CD4-positive, alpha-beta T cell treated with Interleukin-17A for 1 hour (primary cell): Measurements from ENCODE around the gene SGO2.

Experiments
- DNase-seq: peaks from one replicate; pipeline ENCODE4 v3.0.0-alpha.2; 2020

The SGO2 gene, protein sequence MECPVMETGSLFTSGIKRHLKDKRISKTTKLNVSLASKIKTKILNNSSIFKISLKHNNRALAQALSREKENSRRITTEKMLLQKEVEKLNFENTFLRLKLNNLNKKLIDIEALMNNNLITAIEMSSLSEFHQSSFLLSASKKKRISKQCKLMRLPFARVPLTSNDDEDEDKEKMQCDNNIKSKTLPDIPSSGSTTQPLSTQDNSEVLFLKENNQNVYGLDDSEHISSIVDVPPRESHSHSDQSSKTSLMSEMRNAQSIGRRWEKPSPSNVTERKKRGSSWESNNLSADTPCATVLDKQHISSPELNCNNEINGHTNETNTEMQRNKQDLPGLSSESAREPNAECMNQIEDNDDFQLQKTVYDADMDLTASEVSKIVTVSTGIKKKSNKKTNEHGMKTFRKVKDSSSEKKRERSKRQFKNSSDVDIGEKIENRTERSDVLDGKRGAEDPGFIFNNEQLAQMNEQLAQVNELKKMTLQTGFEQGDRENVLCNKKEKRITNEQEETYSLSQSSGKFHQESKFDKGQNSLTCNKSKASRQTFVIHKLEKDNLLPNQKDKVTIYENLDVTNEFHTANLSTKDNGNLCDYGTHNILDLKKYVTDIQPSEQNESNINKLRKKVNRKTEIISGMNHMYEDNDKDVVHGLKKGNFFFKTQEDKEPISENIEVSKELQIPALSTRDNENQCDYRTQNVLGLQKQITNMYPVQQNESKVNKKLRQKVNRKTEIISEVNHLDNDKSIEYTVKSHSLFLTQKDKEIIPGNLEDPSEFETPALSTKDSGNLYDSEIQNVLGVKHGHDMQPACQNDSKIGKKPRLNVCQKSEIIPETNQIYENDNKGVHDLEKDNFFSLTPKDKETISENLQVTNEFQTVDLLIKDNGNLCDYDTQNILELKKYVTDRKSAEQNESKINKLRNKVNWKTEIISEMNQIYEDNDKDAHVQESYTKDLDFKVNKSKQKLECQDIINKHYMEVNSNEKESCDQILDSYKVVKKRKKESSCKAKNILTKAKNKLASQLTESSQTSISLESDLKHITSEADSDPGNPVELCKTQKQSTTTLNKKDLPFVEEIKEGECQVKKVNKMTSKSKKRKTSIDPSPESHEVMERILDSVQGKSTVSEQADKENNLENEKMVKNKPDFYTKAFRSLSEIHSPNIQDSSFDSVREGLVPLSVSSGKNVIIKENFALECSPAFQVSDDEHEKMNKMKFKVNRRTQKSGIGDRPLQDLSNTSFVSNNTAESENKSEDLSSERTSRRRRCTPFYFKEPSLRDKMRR

DNA sequence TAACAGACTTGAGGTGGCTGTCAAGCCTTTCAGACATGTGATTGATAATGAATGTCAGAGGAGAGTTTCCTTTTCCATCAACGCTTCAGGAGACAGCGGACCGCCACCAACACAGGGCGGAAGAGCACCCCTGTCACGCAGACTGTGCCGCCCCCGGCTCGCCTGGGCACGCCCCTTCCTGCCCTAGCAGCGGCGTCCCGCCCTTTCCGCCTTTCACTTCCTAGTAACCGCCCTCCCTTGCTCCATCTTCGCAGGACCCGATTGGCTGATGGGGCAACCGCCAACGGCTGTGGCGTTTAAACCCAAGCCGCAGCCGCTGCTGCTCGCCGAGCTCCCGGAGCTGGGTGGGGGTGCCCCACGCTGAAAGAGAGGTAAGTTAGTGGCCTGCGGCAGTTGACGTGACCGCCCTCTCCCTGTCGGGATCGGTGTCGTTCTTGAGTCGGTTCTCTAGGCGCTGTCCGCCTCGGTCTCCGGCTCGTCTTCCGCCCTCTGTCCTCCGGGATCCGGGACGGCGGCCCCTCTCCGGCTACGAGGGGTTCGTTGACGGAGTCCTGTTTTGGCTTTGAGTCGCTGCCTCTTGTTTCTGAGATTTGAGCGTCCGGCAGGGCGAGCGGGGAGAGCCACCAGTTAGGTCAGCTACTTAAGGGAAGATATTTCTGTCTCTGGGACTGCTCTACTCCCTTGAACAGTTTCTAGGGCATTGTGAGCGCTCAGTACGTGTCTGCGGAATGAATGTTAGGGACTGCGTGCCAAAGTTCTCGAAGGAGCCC, at the start of gene SGO2:
SGO2 (plus strand) TSS at position 326 of the 770 bp plus-strand sequence. CDS start 6,769 bp downstream, outside the sequence.
- DNase-seq: peak; percentile 96

DNA sequence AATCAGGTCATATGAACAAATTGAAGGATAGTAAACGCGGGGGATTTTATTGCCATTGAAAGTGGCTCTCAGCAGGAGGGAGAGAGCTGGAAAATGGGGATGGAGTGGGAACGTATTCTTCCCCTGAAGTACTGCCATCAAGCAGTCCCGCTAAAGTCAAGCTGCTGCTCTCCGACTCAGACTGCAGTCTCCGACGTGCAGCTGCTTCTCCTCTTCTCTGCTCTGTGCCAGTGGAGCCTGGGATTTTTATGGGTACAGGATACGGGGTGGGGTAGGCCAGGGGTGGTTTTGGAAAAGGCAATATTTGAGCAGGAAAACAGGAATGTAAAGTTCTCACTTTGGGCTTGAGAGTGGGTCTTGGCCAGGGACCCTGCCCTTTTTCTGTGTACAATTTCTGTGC, 49.2 kb upstream of the SGO2 start:
- no peak for DNase-seq

DNA sequence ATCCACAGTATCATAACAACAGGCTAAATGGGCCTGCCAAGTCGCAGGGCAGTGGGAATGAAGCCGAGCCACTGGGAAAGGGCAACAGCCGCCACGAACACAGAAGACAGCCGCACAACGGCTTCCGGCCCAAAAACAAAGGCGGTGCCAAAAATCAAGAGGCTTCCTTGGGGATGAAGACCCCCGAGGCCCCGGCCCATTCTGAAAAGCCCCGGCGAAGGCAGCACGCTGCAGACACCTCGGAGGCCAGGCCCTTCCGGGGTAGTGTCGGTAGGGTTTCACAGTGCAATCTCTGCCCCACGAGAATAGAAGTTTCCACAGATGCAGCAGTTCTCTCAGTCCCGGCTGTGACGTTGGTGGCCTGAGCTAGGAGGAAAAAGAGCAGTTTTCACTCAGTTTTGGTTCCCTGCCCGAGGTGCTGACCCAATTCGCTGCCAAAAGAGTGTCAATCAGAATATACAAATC, 48.3 kb upstream of the SGO2 start:
- no peak for DNase-seq

DNA sequence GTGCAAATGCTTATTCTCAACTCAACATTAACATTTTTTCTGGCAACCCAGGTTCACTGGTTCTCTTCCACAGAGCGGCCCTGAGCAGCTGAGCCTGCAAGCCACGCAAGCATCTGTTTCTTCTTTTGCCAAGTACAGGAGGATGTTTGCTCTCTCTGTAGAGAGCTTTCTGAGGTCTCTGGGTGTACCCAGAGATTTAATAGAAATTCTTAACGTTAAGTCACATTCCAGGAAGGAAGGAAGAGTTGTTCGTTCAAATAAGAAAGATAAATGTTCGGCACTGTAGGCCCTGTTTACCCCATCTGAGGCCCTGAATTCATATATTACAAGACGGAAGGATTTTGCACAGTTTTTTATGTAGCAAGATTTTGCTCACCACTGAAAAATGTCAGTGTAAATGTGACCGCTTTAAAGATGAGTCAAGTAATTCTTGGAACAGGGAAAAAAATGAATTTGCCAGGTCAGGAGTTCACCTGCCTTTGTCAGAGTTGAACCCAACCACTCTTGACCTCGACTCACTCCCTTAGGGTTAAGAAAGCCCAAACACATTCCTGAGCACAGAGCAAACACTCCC, 46.2 kb upstream of the SGO2 start:
- no peak for DNase-seq

DNA sequence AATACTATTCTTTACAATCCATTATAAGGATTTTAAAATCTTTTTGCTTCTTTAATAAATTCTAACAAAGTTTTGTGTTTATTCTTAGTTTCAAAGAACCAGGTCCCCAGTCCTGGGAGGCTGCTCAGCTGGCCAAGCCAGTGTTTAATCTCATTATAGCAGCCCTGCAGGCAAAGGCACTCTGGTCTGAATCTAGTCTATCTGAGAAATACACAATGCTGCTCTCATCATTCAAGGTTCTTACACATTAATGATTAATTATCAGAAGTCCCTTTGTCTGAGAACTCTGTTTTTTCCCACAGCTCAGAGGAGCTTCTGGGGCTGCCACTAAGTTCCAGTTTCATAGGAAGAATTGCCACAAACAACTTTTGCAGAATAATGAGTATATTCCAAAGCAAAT, 43.8 kb upstream of the SGO2 start:
- DNase-seq: no peak

DNA sequence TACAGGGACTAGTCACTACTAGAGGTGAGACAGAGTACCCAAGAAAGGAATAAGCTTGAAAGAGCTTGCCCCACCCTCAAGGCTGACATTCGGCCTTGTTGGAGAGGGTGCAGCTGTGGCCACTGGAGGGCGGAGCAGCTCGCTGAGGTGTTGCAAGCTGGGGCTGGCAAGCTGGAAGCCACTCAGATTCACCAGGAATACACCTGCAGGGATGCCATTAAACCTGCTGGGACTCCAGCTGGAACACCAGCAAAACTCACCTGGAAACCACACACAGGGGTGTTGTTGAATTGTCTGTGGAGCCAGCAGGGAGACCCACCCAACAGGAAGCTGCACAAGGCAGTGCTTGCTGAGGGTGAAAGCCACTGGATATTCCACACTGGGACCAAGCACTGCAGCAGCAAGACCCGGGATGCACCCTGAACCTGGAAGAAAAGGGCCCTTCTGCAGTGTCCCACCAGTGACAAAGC, 42.2 kb upstream of the SGO2 start:
- DNase-seq: no peak

DNA sequence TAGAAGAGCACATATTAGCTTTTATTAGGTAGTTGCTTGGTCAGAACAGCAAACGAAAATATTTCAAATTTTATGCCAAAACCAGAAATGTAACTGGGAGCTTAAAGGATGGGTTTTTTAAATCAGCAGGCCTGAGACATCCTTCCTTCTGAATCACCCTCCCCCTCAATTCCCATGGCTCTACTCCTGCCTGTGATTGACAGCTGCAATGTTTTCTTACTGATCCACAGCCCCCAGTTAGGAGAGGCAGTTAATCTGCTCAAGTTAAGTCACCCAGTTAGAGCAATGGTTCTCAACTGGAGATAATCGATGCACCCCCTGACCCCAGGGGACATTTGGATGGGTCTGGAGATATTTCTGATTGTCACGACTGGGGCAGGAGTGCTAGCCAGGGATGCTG, 41.1 kb upstream of the SGO2 start:
- DNase-seq: no peak

DNA sequence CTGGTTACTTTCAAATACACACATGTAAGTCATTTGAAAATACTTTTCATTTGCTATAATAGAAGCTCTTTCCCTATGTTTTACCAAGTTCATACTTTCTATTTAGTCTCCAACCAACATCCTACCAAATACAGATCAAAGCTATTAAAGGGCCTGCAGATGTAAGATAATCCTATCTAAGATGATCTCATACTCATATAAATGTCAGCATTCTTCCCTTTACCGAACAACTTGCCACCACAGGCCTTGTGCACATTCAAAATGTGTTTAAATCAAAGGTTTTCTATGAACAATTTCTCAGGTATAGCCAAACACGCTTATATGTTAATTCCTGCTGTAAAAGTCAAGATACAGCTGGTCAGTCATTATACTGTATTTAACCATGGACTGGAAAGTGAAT, 39.5 kb upstream of the SGO2 start:
- no peak for DNase-seq

DNA sequence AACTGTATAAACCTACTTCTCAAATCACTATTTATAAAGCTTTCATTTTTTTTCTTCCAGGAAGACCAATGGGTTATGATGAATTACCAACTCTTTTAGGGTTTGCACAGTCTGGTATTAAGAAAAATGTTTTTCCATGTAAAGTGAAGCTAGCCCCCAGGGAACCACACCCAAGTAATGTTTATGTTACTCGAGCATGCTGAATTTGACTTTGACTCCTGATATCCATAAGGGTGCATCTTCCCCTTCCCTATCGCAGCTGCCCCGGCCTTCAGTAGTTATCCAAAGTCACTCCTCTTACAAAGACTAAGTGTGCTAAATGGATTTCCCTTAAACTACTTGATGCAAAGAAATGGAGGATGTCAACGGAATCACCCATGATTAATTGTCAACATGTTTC, 37.8 kb upstream of the SGO2 start:
- DNase-seq: no peak

DNA sequence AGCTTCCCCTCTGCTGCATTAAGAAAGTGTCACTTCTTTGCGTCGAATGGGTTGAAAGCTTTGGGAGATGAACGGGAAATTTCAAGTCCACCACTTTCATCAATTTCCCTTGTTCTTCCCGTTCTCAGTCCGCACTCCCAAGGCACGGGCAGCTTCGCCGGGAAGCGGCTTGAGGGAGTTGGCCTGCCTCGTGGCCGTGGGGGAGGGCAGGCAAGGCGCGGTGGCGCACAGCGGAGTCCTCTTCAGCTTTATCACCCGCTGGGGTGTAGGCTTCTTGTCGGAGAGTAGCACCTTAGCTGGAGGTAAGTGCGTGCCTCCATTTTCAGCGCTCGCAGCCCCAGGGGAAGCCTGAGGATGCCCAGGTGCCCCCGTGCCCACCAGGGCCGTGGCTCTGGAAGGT, 36.0 kb upstream of the SGO2 start:
- no peak for DNase-seq

DNA sequence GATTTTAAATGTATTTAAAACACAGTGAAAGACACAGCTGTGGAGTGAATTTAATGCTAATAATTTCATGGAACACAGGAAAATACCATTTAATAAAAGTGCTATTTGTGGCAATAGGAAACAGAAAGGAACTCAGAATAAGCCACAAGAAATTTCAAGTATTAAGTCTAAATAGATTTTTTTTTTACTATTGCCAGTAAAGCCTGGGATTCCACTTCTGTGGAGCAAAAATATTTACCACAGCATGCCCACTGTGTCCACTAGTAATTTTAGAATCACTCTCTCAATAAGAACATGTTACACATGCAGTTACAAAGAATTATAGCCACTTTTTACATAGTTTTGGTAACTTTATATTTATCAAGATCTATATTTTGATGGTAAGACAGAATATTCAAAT, 33.4 kb upstream of the SGO2 start:
- no peak for DNase-seq

DNA sequence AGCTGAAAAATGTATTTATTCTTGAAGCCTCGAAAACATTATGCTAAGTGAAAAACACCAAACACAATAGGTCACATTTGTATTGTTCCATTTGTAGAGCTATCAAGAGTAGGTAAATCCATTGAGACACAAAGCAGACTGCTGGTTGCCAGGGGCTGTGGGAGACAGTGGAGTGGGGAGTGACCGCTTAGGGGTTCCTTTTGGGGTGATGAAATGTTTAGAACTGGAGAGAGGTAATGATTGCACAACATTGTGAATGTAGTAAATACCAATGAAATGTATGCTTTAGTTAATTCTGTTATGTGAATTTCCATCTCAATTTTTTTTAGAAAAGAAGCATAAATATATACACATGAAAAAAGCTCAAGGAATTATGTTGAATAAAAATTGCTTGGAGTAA, 32.0 kb upstream of the SGO2 start:
- no peak for DNase-seq

DNA sequence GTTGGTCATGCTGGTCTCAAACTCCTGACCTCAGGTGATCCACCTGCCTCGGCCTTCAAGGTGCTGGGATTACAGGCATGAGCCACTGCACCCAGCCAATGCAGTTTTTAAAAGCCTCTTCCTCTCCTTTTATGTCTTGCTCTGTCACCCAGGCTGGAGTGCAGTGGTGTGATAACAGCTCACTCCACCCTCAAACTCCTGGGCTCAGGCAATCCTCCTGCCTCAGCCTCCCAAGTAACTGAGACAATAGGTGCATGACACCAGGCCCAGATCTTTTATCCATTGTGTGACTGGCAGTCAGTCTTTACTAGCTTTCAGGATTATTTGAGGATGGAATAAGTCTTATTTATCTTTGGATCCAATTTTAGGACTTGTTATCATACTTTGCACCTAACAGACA, 29.3 kb upstream of the SGO2 start:
- no peak for DNase-seq

DNA sequence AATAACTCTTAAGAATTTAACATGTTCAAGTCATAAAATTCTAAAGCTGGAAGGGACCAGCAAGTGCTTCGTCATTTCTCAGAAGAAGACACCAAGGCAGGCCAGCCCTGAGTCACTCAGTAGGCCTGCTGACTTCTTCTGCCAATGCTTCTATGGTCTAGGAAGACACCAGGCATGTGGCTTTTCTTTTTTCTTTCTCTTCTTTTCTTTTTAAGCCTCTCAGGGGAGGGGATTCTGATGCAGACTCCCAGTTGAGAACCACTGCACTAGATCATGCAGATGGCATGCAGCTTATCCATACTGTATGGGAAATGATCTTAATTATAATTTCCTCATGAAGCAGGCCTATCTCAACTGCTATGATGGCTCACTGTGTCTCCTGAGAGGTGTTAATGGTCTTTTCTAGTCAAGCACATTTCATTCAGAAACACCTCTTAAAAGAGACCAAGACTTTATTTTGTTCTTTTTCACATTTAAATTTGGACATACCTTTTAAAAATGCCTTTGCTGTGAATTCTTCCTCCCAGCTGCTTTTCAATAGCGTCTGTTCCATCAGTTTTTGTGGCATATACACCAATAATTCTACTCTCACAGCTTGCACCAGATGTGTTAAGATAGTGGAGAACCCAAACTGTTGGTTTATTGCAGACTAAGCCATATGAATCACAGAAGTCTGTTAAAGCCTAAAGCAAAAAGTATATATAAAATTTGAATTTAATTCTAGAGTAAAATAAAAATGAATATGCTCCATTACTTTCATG, 27.4 kb upstream of the SGO2 start:
- no peak for DNase-seq

DNA sequence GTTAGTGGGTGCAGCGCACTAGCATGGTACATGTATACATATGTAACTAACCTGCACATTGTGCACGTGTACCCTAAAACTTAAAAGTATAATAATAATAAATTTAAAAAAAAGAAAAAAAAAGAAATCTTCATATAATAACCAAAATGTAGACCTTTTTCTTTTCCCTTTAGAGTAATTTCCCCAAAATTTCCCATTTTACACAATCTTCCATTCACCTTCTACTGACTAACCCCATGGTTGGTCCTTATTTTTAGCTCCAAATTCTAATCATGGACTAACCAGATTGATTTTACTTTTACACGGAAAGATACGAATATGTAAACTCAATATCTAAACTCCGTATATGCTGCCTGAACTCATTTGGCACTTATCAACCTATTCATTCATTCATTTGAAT, 23.8 kb upstream of the SGO2 start:
- DNase-seq: no peak

DNA sequence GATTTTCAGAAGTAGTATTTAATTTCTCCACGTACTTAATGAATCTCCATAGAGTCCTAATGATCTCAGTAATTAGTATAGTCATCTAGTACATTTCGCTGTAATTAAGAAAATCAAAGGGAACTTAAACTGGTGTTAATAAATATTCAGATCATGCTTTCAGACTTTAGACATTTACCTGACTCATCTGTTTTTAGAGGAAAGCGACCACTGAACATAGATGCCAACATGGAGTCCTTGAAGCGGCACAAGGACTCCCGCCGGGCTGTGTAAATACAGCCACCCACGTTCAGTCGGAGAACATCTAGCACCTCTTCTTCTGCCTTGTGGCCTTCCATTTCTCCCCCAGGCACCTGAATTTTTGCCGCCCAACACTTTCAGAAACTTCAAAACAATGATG, 19.3 kb upstream of the SGO2 start:
- no peak for DNase-seq

DNA sequence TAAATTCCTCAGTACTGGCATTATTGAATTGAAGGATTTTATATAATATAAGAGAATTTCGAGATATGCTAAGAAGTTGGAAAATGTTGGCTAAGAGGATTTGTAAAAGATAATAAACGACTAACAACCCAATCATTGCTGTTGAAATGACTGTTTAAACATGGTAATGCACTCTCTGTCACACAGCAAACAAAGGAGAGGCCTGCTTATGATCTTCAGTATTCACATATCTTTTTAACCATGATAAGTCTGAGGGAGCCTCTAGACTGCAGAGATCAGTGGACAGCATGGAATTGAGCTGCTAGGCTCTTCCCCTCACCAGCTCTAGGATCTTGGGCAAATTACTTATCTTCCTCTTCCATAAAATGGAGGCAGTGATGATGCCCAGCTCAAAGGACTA, 18.8 kb upstream of the SGO2 start:
- no peak for DNase-seq

DNA sequence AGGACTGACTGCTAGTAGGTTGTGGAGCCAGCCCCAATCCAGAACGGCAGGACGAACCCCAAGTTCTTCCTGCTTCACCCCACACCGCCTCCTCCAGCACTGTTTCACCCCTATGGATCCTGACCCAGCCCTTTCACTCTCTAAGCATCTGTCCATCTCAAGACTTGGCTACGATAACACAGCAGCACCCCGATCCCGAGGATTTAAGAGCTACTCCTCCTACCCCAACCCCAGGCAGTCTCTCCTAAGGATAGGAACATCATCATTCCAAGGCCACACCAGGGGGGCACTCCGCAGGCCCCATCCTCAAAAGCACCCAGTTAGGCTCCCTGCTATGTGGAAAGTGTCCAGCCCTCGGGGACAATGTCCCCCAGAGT, 16.8 kb upstream of the SGO2 start:
- DNase-seq: peak; percentile 5

DNA sequence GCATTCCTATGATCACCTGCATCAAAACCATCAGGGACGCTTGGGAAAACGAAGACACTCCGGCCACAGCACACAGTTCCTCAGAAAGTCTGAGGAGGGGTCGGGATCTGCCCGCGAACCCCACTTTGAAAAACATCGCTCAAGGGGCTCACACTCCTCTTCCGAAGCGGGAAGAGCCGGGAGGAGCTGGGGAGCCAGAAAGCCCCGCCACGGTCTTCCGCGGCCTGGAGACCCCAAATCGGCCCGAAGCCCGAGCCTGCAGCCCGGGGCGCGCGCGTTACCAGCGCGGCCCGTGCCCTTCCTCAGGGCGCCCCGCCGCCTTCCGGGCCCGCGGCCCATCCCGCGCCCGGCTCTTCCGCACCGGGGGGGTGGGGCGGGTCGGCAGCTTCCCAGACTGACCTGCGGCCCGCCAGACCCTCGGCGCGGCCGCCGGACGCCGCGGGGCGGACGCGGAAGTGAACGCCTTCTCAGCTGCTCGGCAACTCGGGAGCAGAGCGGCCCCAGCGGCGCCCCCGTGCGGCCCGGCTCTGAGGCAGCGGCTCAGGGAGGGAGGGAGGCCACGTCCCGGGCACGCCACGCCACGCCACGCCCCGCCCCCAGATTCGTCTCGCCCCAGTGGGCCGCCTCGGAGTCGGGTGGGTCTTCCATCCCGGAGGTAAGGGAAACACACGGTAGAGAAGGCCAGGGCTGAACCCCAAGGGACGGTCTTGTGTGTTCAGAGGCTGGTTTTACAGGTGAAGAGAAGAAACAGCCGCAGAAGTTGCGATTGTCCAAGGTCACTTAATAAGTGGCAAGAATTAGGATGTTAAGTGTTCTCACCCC, 16.2 kb upstream of the SGO2 start, which contains the start of gene KCTD18:
KCTD18 (minus strand) TSS at position 457 of the 822 bp plus-strand sequence. CDS start 3,052 bp downstream, outside the sequence.
- DNase-seq: peak; percentile 89

DNA sequence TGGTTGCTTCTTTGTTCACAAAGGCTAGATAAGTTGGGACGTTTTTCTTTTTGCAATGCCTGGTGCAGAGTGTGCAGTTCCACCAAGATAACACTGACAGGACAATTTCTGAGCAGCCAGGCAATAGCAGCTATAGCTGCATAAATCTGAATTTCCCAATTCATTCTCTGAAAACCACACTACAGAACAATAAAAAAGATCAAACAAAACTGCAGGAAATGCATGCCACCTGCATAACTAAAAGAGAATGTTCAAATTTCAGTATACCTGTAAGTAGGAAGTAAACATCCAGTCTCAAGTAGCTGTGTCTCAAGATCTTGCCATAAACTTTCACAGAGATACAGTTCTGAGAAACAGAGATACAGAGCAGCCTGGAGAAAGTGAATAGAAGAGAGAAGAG, 10.9 kb upstream of the SGO2 start:
- DNase-seq: peak; percentile 21
